WTC11 (cell line): ENCODE results near the gene ATG101.

Experiments
- CTCF ChIP-seq: fragments of 200-600 bp; IDR thresholded peaks from 2 replicates; pipeline ENCODE4 v1.8.0; 2022; ENCODE audit warnings: antibody characterized with exemption
- GABPB1 ChIP-seq: sonication (generic); formaldehyde crosslinking; IDR thresholded peaks from 2 replicates; pipeline ENCODE4 v1.8.1; 2023; ENCODE audit warnings: mild to moderate bottlenecking, missing genetic modification reagents
- JUN ChIP-seq: sonication (generic); formaldehyde crosslinking; IDR thresholded peaks from 2 replicates; pipeline ENCODE4 v1.8.0; 2023; ENCODE audit warnings: mild to moderate bottlenecking, missing genetic modification reagents
- SOX15 ChIP-seq: fragments of 250-450 bp; sonication (Bioruptor Pico); IDR thresholded peaks from 2 replicates; pipeline ENCODE4 v1.9.0; 2021; ENCODE audit warnings: mild to moderate bottlenecking
- TEAD4 ChIP-seq: sonication (generic); formaldehyde crosslinking; IDR thresholded peaks from 2 replicates; pipeline ENCODE4 v1.8.0; 2022; ENCODE audit warnings: mild to moderate bottlenecking, missing genetic modification reagents
- ZNF121 ChIP-seq: sonication (generic); formaldehyde crosslinking; IDR thresholded peaks from 2 replicates; pipeline ENCODE4 v1.8.0; 2023; ENCODE audit warnings: missing genetic modification reagents

GRCh38 chr12:52050758-52051541 is 18.8 kb upstream of the ATG101 start, which contains the start of gene NR4A1:
- no peak for TF ChIP-seq CTCF
- TF ChIP-seq JUN = no peak
- no peak for TF ChIP-seq TEAD4
- TF ChIP-seq GABPB1 (CRISPR knock-in tag) = no peak
- TF ChIP-seq ZNF121 (CRISPR knock-in tag) = no peak
- no peak for TF ChIP-seq SOX15 (CRISPR knock-in tag)
